ENCODE measurements around the gene GK. TPM values are rescaled to one million over a fixed set of nuclear protein-coding genes. Genes with fewer than 3 reads are reported as not detected.

Gene GK
- polyA plus RNA-seq, 1 donor (not counting 4 experiments of a cell fraction or from before 2014, with no cell fraction given): 2.0 TPM

DNA sequence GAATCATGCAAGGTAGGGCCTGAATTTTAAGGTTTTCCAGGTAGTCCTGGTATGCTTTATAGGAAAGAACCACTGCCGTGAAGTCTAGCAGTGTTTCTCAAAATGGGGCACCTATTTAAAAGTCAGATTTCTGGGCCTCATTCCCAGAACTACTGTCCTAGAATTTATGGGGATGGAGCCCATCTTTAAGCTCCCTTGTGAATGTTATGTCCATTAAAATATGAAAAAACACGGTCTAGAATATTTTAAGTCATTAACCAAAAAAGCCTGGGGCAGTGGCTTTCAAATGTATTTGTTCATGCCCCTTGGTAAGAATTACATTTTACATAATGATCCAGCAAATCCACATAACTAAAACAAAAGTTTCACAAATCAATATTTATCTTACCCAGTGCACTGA lies 35.4 kb downstream of the GK start:
- H3K27me3 ChIP-seq (ENCODE audit: control insufficient read depth, extremely low read depth, insufficient read depth, low read length): no peaks in the 10 kb centered on the region
- no peak overlapping the region for H2AFZ ChIP-seq (ENCODE audit: control insufficient read depth, low read length)
- no peaks in the 10 kb centered on the region for H3K9me1 ChIP-seq (ENCODE audit: control insufficient read depth, extremely low read depth, insufficient read depth, low read length)
- no peak for TF ChIP-seq EZH2 (IDR thresholded peaks at IDR 0.05; ENCODE audit: low read length)
- TF ChIP-seq, protein P1, sequence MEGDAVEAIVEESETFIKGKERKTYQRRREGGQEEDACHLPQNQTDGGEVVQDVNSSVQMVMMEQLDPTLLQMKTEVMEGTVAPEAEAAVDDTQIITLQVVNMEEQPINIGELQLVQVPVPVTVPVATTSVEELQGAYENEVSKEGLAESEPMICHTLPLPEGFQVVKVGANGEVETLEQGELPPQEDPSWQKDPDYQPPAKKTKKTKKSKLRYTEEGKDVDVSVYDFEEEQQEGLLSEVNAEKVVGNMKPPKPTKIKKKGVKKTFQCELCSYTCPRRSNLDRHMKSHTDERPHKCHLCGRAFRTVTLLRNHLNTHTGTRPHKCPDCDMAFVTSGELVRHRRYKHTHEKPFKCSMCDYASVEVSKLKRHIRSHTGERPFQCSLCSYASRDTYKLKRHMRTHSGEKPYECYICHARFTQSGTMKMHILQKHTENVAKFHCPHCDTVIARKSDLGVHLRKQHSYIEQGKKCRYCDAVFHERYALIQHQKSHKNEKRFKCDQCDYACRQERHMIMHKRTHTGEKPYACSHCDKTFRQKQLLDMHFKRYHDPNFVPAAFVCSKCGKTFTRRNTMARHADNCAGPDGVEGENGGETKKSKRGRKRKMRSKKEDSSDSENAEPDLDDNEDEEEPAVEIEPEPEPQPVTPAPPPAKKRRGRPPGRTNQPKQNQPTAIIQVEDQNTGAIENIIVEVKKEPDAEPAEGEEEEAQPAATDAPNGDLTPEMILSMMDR (optimal IDR thresholded peaks at IDR 0.05 in 1 of 3, IDR thresholded peaks at IDR 0.05 in 1 of 3, conservative IDR thresholded peaks at IDR 0.05 in 1 of 3; ENCODE audit: extremely low read depth in 1 of 3, insufficient read depth in 2 of 3, low read length in 3 of 3): no peak
- no peak overlapping the region for H3K4me2 ChIP-seq (ENCODE audit: control insufficient read depth, extremely low read depth, insufficient read depth, low read depth, low read length)
- H3K9me3 ChIP-seq (ENCODE audit: control insufficient read depth, low read depth, low read length): no peaks in the 10 kb centered on the region
- no peak overlapping the region for H3K4me3 ChIP-seq (ENCODE audit: control insufficient read depth in 2 of 3, extremely low read depth in 1 of 3, insufficient read depth in 2 of 3, low read depth in 1 of 3, low read length in 3 of 3)
- H3K36me3 ChIP-seq (ENCODE audit: control insufficient read depth in 2 of 2, extremely low read depth in 1 of 2, insufficient read depth in 2 of 2, low read length in 2 of 2): no peaks in the 10 kb centered on the region
- no peaks in the 10 kb centered on the region for H4K20me1 ChIP-seq (ENCODE audit: control insufficient read depth, extremely low read depth, insufficient read depth, low read length)
- DNase-seq (ENCODE audit: low read depth, low spot score): no peak
- dilution Hi-C loops (cut with MboI; ENCODE audit: extremely low pct_ligation_motif_present, low sequenced_read_pairs): no loop called here
- H3K4me1 ChIP-seq (ENCODE audit: control insufficient read depth, extremely low read depth, insufficient read depth, low read length): no peaks in the 10 kb centered on the region
- no peaks in the 10 kb centered on the region for H3K79me2 ChIP-seq (ENCODE audit: control insufficient read depth, insufficient read depth, low read length)
- no peak overlapping the region for H3K9ac ChIP-seq (ENCODE audit: control insufficient read depth, extremely low read depth, insufficient read depth, low read length)
- FAIRE-seq: no peak
- H3K27ac ChIP-seq (ENCODE audit: control insufficient read depth, insufficient read depth, low read length): no peak overlapping the region

DNA sequence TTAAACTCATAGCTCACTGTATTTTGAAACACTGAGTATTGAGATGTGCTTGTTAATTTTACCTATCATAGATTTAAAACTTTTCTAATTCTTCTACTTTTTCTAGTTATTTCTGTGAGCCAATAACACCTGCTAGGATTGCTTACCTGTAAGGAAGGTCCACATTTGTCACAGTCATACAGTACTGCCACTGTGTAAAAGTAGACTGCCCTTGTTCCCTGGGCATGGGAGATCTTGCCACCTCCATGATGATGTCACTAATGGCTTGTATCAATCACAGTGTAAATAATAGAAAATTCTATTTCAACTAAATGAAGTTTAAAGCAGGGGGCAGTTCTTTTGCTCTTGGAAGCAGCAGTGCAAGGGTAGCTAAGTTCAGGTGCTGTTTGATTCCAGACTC lies 35.9 kb downstream of the GK start:
- Histone ChIP-seq H3K9ac (ENCODE audit: control insufficient read depth, extremely low read depth, insufficient read depth, low read length) (no peak overlapping the region), H3K27ac (ENCODE audit: control insufficient read depth, insufficient read depth, low read length) (no peak overlapping the region), H3K27me3 (ENCODE audit: control insufficient read depth, extremely low read depth, insufficient read depth, low read length) (no peaks in the 10 kb centered on the region), H3K79me2 (ENCODE audit: control insufficient read depth, insufficient read depth, low read length) (no peaks in the 10 kb centered on the region), H3K4me1 (ENCODE audit: control insufficient read depth, extremely low read depth, insufficient read depth, low read length) (no peaks in the 10 kb centered on the region), H3K4me3 (ENCODE audit: control insufficient read depth in 2 of 3, extremely low read depth in 1 of 3, insufficient read depth in 2 of 3, low read depth in 1 of 3, low read length in 3 of 3) (no peak overlapping the region), H2AFZ (ENCODE audit: control insufficient read depth, low read length) (no peak overlapping the region), H4K20me1 (ENCODE audit: control insufficient read depth, extremely low read depth, insufficient read depth, low read length) (no peaks in the 10 kb centered on the region), H3K9me3 (ENCODE audit: control insufficient read depth, low read depth, low read length) (no peaks in the 10 kb centered on the region), H3K9me1 (ENCODE audit: control insufficient read depth, extremely low read depth, insufficient read depth, low read length) (no peaks in the 10 kb centered on the region), H3K36me3 (ENCODE audit: control insufficient read depth in 2 of 2, extremely low read depth in 1 of 2, insufficient read depth in 2 of 2, low read length in 2 of 2) (no peaks in the 10 kb centered on the region), H3K4me2 (ENCODE audit: control insufficient read depth, extremely low read depth, insufficient read depth, low read depth, low read length) (no peak overlapping the region)
- dilution Hi-C loops (cut with MboI; ENCODE audit: extremely low pct_ligation_motif_present, low sequenced_read_pairs): no loop called here
- TF ChIP-seq EZH2 (IDR thresholded peaks at IDR 0.05; ENCODE audit: low read length): no peak
- TF ChIP-seq, protein P1 (optimal IDR thresholded peaks at IDR 0.05 in 1 of 3, IDR thresholded peaks at IDR 0.05 in 1 of 3, conservative IDR thresholded peaks at IDR 0.05 in 1 of 3; ENCODE audit: extremely low read depth in 1 of 3, insufficient read depth in 2 of 3, low read length in 3 of 3): no peak
- FAIRE-seq: no peak
- no peak for DNase-seq (ENCODE audit: low read depth, low spot score)

All from keratinocyte (primary cell).